Stimulated activated CD8-positive, alpha-beta memory T cell treated with anti-CD3 and anti-CD28 coated beads, Interleukin-15, amount 100 ng/mL, for 48 hours (primary cell): ENCODE results near the gene C1QBP.
"Not testable (repeated sequence)": the region's sequence is repeated elsewhere in the genome, so short reads cannot be mapped to it uniquely, and the experiment has no call there.

Experiments
- DNase-seq, 2 donors: peaks; one replicate each; pipeline ENCODE4 v3.0.0-alpha.2; 2020; ENCODE audit warnings: low read depth in 2 of 2

Gene C1QBP

DNA sequence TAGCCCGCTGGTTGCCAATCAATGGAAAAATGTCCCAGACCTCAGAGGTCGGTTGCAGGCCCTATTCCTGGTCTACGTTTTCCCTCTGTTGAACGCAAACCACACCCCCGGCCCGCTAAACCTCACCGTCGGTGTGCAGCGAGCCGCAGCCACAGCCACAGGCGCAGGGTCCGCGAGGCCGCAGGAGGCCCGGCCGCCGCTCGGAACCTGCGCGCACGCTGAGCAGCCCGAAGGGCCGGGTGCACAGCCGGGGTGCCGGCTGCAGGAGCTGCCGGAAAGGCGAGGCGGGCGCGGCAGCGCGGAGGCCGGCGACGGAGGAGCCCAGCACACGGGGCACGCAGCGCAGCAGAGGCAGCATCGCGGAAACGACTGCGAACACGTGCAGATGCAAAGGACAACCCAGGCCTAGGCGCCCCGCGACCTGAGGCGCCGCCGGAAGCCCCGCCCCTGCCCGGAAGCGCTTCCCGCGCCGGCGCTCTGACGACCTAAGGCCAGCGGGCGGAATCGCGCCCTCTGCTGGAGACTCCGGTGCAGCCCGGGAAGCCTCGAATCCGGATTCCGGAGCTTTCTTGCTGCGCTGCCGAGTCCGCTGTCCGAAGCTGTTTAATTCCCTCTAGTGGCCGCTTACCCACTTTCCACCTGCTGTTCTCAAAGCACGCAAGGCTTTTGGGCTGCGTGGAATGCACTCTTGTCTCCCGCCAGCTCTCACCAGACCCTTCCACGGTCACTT lies at the start of gene C1QBP:
Gene C1QBP, minus strand, starts transcription at position 440 of the 730 bp plus-strand sequence. Its CDS starts 82 bp downstream, at position 358.
- DNase-seq: peak; percentile 86 to 87

- no peak for DNase-seq
Measured at GRCh38 chr17:5488752-5489151, 49.8 kb upstream of the C1QBP start.

GRCh38 chr17:5486206-5487124 lies 47.5 kb upstream of the C1QBP start, which contains the start of gene MIS12:
MIS12 (plus strand) TSS chr17:5486566; CDS start chr17:5488863, 2,297 bp downstream.
- DNase-seq: peak; percentile 94 to 97

DNA sequence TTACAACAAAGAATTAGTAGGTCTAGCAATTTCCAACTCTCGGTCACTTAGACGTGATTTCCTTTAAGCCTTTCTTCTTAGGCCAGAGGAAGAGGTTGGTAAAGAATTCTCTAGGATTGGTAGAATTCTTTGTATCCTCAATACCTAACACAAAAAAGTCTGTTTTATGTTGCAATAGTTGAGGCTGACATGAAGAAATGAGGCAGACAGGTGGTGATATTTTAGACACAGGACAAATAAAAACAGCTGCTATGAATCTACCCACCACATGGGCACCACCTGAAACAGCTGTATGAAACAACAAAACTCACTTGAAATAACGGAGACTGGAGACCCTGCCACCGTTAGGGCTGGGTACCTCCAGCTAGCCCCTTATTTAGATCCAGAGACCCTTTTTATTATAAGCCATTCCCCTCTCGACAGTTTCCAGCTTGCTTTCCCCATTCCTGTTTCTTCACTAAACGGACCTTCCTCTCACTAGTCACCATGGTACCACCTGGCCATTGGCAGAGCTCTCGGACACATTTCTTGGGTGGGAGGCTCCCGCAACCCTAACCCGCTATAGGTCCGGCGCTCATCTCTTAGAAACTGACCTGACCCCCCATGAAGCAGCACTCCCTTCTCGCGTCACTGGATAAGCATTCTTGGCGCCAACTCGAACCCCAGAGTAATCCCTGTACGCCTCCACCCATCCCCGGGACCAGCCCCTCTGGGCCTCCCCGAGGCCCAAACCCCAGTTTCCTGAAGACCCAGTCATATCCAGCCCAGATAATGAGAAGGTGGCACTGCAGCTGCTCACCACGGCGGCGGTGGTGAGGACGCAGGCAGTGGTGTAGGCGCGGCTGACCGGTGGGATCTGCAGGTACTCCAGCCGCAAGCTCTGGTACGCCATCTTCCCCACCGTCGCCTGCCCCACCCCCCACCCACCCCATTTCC lies 46.6 kb upstream of the C1QBP start, which contains the start of gene DERL2:
Gene DERL2, minus strand, starts transcription at position 909 of the 936 bp plus-strand sequence. Its CDS starts 17 bp downstream, at position 892.
- no peak for DNase-seq

DNA sequence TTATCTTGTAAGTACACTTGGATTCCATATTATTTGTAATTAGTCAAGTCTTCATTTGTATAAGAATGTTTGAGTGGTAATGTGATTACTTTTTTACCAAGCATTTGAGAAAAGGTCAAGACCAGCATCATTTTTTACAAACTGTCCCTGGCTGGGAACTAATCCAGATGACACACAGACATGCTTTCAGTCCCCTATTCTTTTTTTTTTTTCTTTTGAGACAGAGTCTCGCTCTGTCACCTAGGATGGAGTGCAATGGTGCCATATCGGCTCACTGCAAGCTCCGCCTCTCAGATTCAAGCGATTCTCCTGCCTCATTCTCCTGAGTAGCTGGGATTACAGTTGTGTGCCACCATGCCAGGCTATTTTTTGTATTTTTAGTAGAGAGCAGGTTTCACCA lies 42.5 kb upstream of the C1QBP start:
- DNase-seq: no peak

DNA sequence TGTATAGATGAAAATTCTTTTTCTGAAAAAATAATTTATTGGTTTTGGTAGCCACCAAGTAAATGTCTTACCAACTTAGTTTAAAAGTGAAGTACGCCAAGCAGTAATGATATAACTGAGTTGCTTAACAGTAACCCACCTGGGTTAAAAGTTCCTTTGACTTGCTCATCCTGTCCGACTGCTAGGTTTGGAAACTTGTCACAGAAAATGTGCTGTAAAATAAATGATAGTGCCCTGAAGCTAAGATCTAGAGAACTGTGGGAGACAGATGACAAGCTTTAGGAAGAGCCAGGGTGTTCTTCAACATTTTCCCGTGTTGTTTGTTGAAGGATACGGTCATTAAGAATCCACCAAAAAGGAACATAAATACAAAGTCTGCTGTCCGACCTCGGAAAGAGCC lies 42.0 kb upstream of the C1QBP start:
- DNase-seq: no peak

GRCh38 chr17:5478992-5479391 lies 40.0 kb upstream of the C1QBP start:
- DNase-seq: no peak

- no peak for DNase-seq
Measured at GRCh38 chr17:5473906-5474305, 35.0 kb upstream of the C1QBP start.

DNA sequence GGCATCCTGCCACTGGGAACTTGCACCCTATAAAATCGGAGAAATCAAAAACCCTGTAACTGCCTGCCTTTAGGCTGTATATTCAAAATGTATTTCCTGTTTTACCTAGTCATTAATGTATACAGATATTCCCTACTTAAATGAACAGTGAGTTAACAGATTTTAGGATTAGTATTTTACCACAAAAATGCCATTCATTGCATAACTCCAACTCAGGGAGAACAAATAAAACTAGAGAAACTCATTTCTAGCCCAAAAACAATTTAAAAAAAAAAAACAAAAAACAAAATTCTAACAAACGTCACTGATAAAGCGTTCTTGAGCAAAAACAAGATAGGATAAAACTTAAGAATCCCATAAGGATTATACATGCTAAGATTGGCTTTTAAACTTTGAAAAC lies 33.6 kb upstream of the C1QBP start:
- DNase-seq: no peak

- no peak for DNase-seq
Measured at GRCh38 chr17:5468075-5468473, 29.1 kb upstream of the C1QBP start.

- no peak for DNase-seq
Measured at GRCh38 chr17:5467416-5467815, 28.5 kb upstream of the C1QBP start.

DNA sequence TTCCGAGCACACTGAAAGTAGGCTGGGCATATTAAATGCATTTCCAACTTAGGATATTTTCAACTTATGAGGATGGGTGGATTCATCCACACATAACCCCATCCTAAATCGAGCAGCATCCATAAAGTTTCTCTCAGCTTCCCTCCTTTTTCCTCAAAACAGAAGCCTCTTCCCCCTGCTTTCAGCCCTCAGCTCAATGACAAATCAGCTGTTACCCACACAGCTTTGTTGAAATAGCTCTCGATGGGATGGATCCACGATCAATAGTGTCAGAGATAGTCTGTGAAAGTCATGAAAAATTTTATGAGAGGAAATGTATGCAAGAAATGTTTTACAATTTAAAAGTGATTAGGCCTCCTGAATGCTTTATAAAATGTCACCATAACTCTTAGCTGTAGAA lies 27.3 kb upstream of the C1QBP start:
- no peak for DNase-seq

GRCh38 chr17:5464717-5465507 lies 26.0 kb upstream of the C1QBP start:
- DNase-seq: no peak

GRCh38 chr17:5446786-5447185 lies 7.8 kb upstream of the C1QBP start:
- DNase-seq: no peak

DNA sequence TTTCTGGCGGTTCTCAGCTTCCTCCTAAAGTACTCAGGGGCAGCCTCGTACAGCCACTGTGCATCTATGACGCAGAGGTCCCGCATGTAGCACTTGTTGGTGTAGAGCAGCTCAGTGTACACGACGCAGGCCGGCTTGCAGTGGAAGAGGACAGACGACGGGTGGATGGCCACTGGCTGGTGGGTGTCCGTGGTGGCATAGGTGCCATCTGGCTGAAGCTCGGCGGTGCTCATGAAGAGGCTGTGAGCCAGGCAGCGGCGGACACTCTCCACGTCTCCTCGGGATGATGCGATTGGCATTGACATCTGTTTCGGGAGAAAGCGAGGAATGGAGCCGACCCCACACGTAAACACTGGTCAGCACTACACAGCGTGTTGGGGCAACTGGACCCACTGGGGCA lies 5.3 kb upstream of the C1QBP start:
- DNase-seq: no peak

- DNase-seq: no peak
Measured at GRCh38 chr17:5443728-5444127, 4.8 kb upstream of the C1QBP start.

DNA sequence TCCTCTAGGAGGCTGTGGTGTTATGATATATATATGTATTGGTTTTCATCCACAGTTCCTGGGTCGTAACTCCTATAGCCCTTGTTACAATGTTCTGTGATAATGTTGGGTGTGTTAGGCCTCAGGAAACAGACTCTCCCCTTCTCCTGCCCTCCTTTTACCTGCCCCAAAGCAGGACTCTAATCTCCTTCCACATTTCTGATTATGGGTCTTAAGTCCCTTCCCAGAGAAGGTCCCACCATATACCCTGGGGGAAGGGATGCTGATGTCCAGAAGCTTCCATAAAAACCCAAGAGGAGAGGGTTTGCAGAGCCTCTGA lies 450 bp upstream of the C1QBP start:
- no peak for DNase-seq

DNA sequence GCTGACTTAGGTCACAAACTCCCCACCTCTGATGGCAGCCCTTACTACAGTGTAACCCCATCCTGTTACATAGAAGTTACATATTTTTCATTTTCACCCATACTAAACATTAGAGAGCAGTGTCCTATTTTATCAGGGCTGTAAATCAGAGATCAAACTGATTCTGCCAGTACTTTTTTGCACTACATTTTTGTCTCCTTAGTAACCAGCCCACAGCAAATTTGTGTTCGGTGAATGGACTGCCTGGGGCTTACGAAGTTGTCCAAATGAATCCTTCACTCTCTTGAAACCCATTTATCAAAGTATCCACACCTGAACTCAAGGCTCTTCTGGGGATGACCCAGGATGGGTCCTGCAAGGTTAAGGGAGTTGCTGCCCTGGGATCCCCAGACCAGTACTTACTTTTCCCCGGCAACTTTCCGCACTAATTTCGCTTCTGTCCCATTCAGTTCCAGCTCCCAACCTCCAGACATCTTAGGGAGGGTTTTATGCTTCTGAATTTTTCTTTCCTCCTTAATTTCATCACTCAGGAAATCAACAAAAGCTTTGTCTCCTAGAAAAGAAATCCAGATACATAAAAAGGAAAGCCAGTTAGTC lies 1.1 kb downstream of the C1QBP start:
- DNase-seq: no peak

GRCh38 chr17:5435781-5436315 lies 3.1 kb downstream of the C1QBP start:
- not testable (repeated sequence) for DNase-seq

DNA sequence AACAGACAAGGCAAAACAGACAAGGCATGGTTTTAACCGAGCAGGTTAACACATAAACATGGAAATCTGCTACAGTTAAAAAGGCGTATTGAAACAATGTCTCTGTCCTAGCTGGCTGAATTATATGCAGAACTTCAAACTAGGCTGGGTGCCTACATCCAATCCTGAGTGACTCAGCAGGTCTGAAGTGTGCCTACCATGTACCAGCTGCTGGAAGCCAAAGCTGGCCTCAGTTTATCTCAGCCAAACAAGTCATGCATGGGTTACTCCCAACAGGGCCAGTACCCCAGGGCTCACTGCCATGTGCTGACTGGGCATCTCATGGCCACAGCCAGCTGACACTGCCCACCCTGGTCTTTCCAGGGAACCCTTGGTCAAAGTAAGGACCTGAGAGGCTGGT lies 4.0 kb downstream of the C1QBP start:
- DNase-seq: no peak
